ENCODE results near the gene SORBS1.

Gene SORBS1

GRCh38 chr10:95421782-95422181 lies 139.4 kb downstream of the SORBS1 start:
- CTCF ChIA-PET, result interaction anchor here (2.0 to 3.9 kb wide), 2 partner anchors 8 to 47 kb away, joined by 7 to 32 read pairs; no protein-coding TSS in a partner anchor
- no peak for DNase-seq (ENCODE audit: extremely low spot score)
- TF ChIP-seq CTCF (IDR thresholded peaks at IDR 0.05; ENCODE audit: control extremely low read depth, extremely low read depth, low read depth, missing control alignments), result no peak
- POLR2A ChIA-PET, result no interaction called here

- ChIA-PET POLR2A (no interaction called here), CTCF (interaction anchor here (0.8 to 3.9 kb wide), 4 partner anchors 11 to 181 kb away, joined by 3 to 32 read pairs (median 4); no protein-coding TSS in a partner anchor)
- TF ChIP-seq CTCF (IDR thresholded peaks at IDR 0.05; ENCODE audit: control extremely low read depth, extremely low read depth, low read depth, missing control alignments), result no peak
- DNase-seq (ENCODE audit: extremely low spot score), result no peak
Measured at GRCh38 chr10:95419399-95419798, 141.8 kb downstream of the SORBS1 start.

- no peak for TF ChIP-seq CTCF (IDR thresholded peaks at IDR 0.05; ENCODE audit: control extremely low read depth, extremely low read depth, low read depth, missing control alignments)
- ChIA-PET CTCF (interaction anchor here (0.9 kb wide), 1 partner anchor 22 kb away, joined by 3 read pairs; no protein-coding TSS in a partner anchor), POLR2A (no interaction called here)
- no peak for DNase-seq (ENCODE audit: extremely low spot score)
Measured at GRCh38 chr10:95416973-95417372, 144.2 kb downstream of the SORBS1 start.

- CTCF ChIA-PET, result interaction anchor here (1.1 to 4.8 kb wide), 2 partner anchors 12 to 14 kb away, joined by 5 to 22 read pairs; no protein-coding TSS in a partner anchor
- TF ChIP-seq CTCF (IDR thresholded peaks at IDR 0.05; ENCODE audit: control extremely low read depth, extremely low read depth, low read depth, missing control alignments), result no peak
- no peak for DNase-seq (ENCODE audit: extremely low spot score)
- POLR2A ChIA-PET, result interaction anchor here (0.6 kb wide), 1 partner anchor 16 kb away, joined by 3 read pairs; no protein-coding TSS in a partner anchor
Measured at GRCh38 chr10:95416270-95416669, 144.9 kb downstream of the SORBS1 start.

- CTCF ChIA-PET, result interaction anchor here (0.8 to 4.8 kb wide), 4 partner anchors 11 to 41 kb away, joined by 3 to 22 read pairs (median 5); no protein-coding TSS in a partner anchor
- TF ChIP-seq CTCF (IDR thresholded peaks at IDR 0.05; ENCODE audit: control extremely low read depth, extremely low read depth, low read depth, missing control alignments), result no peak
- DNase-seq (ENCODE audit: extremely low spot score), result no peak
- POLR2A ChIA-PET, result no interaction called here
Measured at GRCh38 chr10:95415621-95416031, 145.5 kb downstream of the SORBS1 start.

- CTCF ChIA-PET, result interaction anchor here (0.8 to 4.8 kb wide), 4 partner anchors 10 to 40 kb away, joined by 3 to 22 read pairs (median 5); no protein-coding TSS in a partner anchor
- TF ChIP-seq CTCF (IDR thresholded peaks at IDR 0.05; ENCODE audit: control extremely low read depth, extremely low read depth, low read depth, missing control alignments), result no peak
- DNase-seq (ENCODE audit: extremely low spot score), result no peak
- POLR2A ChIA-PET, result no interaction called here
Measured at GRCh38 chr10:95414844-95415485, 146.2 kb downstream of the SORBS1 start.
